Ureter (tissue), 1 donor: ENCODE data around the gene APOO. TPM values are rescaled to one million over a fixed set of nuclear protein-coding genes. Genes with fewer than 3 reads are reported as not detected.
"Not testable (repeated sequence)": the region's sequence is repeated elsewhere in the genome, so short reads cannot be mapped to it uniquely, and the experiment has no call there.

ENCODE experiments used
- DNase-seq: peaks from one replicate; pipeline ENCODE4 v3.0.0-alpha.2; 2020; ENCODE audit warnings: low spot score
- total RNA-seq: library from RNA; stranded (reverse); gene quantifications from one replicate; pipeline ENCODE4 v1.2.4, GENCODE V29; 2023
- donor health status: DM: yes; HTN: yes; CAD: no.

The APOO gene
- total RNA-seq, 1 donor from 2014 or later, result 38.1 TPM

- DNase-seq, result no peak
Measured at GRCh38 chrX:23861215-23861896, 46.4 kb downstream of the APOO start.

GRCh38 chrX:23859238-23859637 lies 48.5 kb downstream of the APOO start:
- not testable (repeated sequence) for DNase-seq

GRCh38 chrX:23857935-23858334 lies 49.8 kb downstream of the APOO start:
- no peak for DNase-seq

DNA sequence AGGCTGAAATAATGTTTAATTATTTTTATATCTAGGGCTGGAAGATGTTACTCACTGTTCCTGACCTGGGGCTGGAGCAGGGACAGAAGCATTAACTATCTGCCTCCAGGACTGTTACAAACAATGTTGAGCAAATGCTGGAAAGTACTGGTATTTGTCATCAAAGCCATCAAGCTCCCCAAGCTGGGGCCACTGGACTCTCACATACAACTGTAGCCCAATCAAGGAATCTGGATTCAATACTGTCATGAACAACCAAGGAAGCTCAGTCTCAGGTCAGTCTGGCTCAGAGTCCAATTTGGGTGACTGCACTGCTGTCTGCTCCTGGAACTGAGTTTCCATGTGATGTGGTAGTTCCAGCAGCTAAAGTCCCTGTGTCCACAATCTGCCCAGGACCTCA lies 50.4 kb downstream of the APOO start:
- no peak for DNase-seq

GRCh38 chrX:23855569-23855968 lies 52.2 kb downstream of the APOO start:
- DNase-seq, result no peak

DNA sequence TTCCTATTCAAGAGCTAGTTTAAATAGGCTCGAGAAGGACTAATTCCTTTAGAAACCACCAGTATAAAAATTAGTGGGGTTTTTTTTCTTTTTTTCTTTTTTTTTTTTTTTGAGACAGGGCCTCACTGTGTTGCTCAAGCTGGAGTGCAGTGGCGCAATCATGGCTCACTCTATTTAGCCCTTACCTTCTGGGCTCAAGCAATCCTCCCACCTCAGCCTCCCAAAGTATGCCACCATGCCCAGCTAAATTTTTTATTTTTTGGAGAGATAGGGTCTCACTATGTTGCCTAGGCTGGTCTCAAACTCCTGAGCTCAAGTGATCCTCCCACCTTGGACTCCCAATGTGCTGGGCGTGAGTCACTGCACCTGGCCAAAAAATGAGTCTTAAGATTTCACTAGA lies 52.8 kb downstream of the APOO start:
- DNase-seq, result no peak

DNA sequence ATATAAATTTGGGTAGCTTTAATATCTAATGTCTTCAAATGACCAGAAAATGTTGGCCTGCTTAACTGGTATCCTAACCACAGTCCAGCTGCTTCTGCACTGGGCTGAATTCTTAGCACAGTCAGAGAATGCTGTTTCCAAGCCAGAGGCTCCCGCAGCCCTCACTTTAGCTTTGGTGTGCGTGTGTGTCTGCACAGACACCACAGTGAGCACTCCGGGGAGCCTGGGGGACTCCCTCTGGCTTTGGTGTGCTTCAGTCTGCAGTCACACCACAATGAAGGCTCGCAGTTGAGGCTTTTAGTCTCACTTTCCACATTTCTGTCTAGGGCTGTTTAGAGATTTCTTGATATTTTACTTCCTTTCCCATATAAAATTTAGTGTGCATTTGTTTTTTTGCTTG lies 53.6 kb downstream of the APOO start:
- no peak for DNase-seq

DNA sequence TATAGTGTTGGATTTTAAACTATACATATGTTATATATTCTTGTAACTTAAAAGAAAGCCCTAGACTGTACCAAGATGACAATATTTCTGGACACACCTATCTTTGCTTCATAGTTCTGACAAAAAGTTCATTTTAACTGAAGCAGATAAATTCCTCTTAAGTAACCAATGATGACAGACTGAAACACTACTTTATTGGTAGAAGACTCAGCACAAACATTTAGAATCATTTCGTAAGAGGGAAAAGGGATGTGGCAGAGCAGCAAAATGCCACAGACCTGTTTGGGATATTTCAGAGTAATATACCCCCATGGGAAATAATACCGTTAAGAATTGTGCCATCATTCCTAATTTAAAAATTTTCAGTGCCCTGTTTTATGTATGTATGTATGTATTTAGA lies 56.2 kb downstream of the APOO start:
- DNase-seq, result no peak

- no peak for DNase-seq
Measured at GRCh38 chrX:23849241-23849640, 58.5 kb downstream of the APOO start.

DNA sequence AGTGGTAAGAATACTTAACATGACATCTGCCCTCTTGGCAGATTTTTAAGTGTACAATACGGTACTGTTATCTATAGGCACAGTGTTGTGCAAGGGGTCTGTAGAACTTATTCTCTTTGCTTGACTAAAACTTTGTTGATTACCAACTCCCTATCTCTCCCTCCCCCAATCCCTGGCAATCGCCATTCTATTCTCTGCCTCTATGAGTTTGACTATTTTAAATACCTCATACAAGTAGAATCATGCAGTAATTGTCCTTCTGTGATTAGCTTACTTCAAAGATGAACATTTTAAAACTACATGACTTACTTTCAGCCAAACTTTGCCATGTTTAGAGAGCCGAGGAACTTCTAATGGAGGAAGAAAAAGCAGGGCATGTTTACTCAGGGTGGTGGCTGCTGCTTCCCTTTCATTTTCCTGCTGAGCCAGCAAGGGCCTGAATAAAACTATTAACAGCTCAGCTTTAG lies 62.4 kb downstream of the APOO start:
- DNase-seq, result no peak

DNA sequence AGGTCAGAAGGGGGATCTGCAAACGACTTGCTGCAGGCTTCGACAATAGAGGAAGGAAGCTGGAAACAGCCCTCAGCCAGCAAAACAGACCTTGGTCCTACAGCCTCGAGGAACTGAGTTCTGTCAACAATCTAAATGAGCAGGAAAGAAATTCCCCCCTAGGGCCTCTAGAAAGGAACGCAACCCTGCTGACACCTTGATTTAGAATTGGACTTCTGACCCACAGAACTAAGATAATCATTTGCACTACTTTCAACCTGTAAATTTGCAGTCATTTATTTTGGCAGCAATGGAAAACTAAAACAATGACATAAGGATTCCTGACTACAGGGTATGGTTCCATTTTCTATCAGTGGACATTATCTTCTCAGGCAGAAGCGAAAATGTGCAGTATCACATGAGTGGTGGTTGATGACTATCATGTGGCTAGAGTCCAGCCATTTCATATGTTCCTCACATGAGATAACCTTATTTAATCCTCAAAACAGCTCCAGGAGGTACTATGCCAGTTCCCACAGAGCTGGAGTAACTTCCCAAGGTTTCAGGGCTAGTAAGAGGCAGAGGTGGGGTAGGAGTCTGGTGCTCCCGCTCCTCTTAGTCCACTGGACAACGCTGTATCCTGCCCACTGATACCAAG lies 63.1 kb downstream of the APOO start:
- DNase-seq, result no peak

DNA sequence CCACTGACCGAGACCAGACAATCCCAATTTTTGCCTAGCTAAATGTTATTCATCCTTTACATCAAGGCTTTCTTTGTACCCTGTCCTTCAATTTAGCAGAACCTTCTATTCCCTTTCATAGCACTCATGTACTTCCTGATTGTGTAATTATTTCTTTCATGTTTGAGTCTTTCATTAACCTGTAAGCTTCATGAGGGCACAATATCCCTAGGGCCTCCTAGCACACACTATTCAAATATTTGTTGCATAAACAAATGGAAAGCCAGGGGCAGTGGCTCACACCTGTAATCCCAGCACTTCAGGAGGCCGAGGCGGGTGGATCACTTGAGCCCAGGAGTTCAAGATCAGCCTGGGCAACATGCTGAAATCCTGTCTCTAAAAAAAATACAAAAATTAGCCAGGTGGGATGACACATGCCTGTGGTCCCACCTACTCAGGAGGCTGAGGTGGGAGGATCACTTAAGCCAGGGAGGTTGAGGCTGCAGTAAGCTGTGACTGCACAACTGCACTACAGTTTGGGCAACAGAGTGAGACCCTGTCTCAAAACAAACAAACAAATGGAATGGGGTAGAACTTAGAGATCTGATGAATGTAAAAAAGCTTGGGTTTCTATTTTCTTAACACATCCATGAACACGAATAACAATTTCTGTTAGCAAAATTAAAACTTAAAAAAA lies 65.8 kb downstream of the APOO start:
- no peak for DNase-seq

DNA sequence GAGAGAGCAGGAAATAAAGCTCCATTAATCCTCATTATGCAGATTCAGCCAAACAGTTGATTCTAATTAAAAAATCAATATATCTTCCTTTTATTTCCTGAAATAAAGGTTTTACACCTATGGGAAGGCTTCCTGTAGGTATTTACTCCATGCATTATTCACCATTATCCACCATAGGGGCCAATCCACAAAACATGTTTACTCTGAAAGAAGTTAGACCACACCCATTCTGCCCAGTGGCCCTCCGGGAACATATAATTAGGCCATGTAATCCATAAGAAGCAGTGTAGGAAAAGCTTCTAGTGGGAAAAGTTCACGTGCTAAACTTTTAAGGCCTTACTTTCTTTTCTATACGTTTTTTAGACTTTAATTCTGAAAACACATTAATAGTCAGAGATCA lies 67.1 kb downstream of the APOO start:
- DNase-seq, result no peak

- no peak for DNase-seq
Measured at GRCh38 chrX:23838953-23839352, 68.8 kb downstream of the APOO start.

GRCh38 chrX:23832721-23833120 lies 75.0 kb downstream of the APOO start:
- DNase-seq, result no peak

GRCh38 chrX:23828881-23829280 lies 78.9 kb downstream of the APOO start:
- no peak for DNase-seq

GRCh38 chrX:23826653-23827052 lies 81.1 kb downstream of the APOO start:
- no peak for DNase-seq

- DNase-seq, result no peak
Measured at GRCh38 chrX:23826216-23826615, 81.5 kb downstream of the APOO start.

GRCh38 chrX:23825675-23826074 lies 82.1 kb downstream of the APOO start:
- no peak for DNase-seq

DNA sequence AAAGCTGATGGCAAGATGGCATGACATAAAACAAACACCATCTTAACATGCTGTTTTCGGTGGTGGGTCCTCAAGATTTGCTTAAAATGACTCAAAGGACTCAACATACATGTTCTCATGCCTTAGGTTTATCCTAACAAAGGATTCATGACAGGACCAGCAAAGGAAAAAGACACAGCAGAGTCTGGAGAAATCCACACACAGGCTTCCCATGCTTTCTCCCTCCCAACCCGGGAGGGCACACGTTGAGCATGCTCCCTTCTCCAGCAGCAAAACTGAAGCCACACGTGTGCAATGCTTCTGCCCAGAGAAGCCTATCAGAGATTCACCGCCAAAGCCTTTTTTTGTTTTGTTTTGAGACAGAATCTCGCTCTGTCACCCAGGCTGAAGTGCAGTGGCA lies 84.9 kb downstream of the APOO start:
- no peak for DNase-seq

DNA sequence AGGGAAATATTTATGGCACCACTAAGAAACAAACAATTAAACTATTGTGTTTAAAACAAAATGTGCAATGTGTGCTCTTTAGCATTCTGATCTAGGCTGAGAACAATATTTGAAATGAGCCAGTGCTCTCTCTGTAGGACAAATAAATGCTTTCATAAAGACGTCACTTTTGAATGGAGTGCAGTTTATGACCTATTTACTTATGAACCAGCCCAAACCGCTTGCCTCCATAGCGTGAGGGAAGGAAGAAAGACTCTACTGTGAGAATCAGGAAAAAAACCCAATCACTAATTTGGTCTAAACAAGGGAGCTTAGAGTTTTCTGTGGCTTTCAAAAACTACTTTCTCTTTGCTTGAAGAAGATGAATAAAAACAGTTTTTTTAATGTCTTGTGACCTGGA lies 85.3 kb downstream of the APOO start:
- DNase-seq, result no peak

DNA sequence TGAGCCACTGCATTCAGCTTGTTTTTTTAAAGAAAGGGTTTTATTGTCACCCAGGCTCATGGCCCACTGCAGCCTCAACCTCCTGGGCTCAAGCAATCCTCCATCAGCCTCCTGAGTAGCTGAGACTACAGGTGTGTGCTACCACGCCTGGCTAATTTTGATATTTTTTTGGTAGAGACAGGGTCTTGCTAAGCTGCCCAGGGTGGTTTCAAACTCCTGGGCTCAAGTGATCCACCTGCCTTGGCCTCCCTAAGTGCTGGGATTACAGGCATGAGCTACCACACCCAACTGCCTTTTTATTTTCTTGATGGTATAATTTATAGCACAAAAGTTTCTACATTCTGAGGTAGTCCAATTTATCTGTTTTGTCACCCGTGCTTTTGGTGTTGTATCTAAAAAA lies 85.9 kb downstream of the APOO start:
- no peak for DNase-seq

DNA sequence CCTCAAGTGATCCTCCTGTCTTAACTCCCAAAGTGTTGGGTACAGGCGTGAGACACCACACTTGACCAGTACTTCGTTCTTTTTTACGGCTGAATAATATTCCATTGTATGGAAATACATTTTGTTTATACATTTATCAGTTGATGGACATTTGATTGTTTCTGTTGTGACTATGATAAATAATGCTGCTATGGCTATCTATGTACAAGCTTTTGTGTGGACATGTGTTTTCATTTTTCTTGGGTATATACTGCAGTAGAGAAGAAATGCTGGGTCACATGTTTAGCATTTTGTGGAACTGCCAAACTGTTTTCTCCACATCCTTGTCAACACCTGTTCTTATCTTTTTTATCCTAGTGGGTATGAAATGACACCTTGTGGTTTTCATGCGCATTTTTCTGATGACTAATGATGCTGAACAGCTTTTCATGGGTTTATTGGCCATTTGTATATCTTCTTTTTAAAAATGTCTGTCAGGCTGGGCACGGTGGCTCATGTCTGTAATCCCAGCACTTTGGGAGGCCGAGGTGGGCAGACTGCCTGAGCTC lies 87.4 kb downstream of the APOO start:
- no peak for DNase-seq
